HG03342 (cell line): ENCODE results near the gene OR1Q1.
"Not testable (repeated sequence)": the region's sequence is repeated elsewhere in the genome, so short reads cannot be mapped to it uniquely, and the experiment has no call there.

Source experiments
- ATAC-seq: cut with Tn5 transposase; IDR thresholded peaks from one replicate; pipeline ENCODE4 v1.9.1; 2021; ENCODE audit warnings: mild to moderate bottlenecking, moderate library complexity; ENCODE audit not compliant: unreplicated experiment

The OR1Q1 gene, protein sequence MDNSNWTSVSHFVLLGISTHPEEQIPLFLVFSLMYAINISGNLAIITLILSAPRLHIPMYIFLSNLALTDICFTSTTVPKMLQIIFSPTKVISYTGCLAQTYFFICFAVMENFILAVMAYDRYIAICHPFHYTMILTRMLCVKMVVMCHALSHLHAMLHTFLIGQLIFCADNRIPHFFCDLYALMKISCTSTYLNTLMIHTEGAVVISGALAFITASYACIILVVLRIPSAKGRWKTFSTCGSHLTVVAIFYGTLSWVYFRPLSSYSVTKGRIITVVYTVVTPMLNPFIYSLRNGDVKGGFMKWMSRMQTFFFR

GRCh38 chr9:122614362-122614761, at the start of gene OR1Q1:
TSS of gene OR1Q1 (plus strand) at chr9:122614738. CDS start at chr9:122614738, 0 bp downstream.
- ATAC-seq, result no peak

DNA sequence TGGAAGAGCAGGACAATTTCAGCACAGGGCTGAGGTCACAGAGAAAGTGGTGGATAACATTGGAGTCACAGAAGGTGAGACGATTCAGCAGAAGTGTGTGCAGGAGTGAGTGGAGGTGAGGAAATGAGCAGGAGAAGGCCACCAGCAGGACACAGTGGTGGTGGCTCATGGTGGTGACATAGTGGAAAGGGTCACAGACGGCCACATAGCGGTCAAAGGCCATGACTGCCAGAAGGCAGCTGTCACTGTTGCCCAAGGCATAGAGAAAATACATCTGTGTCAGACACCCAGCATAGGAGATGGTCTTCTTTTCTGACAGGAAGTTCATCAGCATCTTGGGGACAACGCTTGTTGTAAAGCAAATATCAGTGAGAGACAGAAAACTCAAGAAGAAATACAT, 46.6 kb upstream of the OR1Q1 start:
- ATAC-seq, result no peak

GRCh38 chr9:122572456-122572855, 42.1 kb upstream of the OR1Q1 start:
- no peak for ATAC-seq

DNA sequence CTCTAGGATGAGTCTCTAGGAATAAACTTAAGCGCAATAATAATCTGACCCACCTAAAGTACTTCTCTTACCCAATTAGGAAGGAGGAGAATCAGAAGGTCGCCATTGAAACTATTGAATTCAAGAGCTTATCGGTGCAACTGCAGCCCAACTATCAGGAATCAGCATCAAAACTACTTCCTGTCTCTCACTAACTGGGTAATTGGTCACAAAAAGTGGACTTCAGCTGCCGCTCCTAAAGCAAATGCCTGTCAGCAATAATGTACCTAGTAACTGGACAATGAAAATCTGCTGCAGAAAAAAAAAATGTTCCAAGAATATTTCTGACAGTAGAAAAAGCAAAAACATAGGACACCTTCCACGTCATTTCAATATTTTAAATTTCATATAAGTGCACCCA, 34.7 kb upstream of the OR1Q1 start:
- ATAC-seq, result no peak

DNA sequence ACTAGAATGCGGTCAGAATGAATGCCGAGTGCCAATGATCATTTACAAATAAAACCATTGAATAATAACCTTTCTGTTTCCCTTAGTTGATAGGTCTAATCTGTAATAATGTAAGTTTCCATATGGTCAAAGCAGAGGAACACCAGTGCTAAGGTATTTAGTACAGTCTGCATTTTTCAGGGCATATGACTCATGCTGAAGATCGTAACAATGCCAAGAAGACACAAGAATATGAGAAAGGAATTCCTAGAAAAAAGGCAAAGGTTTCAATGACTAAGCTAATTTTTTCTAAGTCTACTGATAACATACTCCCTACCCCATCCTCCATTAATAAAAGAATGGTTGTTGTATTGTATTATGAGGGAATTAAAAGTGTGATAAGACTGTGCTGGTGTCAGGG, 34.2 kb upstream of the OR1Q1 start:
- no peak for ATAC-seq

GRCh38 chr9:122583284-122583683, 31.3 kb upstream of the OR1Q1 start, which contains the start of gene OR1L8:
TSS of gene OR1L8 (minus strand) at chr9:122583384. CDS start at chr9:122568477, 14,907 bp downstream.
- not testable (repeated sequence) for ATAC-seq

DNA sequence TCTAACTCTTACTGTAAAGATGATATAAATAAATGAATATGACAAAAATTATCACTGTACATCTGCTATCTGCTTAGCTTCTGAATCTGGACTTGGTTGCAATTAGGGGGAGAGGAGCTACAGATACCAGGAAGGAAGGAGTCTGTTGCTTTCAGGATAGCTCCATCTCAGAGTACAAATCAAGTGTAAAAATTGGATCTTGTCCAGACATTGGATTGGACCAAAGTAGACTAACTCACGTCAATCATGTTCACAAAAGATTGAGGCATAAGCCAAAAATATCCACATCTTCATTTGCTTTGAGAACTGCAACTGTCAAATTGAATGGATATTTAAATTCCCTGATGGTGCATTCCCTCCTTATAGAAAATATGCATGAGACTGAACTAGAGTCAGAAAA, 8.8 kb upstream of the OR1Q1 start:
- ATAC-seq, result no peak

- ATAC-seq, result no peak
These were observed 8.0 kb upstream of the OR1Q1 start for GRCh38 chr9:122606587-122606986.

- no peak for ATAC-seq
These were observed 4.7 kb upstream of the OR1Q1 start for GRCh38 chr9:122609804-122610203.

- no peak for ATAC-seq
These were observed 5.5 kb downstream of the OR1Q1 start for GRCh38 chr9:122619996-122620395.

- ATAC-seq, result no peak
These were observed 27.7 kb downstream of the OR1Q1 start for GRCh38 chr9:122642226-122642625.

GRCh38 chr9:122656378-122656777, 41.8 kb downstream of the OR1Q1 start:
- ATAC-seq, result no peak

- ATAC-seq, result no peak
These were observed 43.0 kb downstream of the OR1Q1 start, which contains the start of gene OR1B1 for GRCh38 chr9:122657527-122657926. TSS of gene OR1B1 (minus strand) at chr9:122657627.

- no peak for ATAC-seq
These were observed 46.9 kb downstream of the OR1Q1 start, which contains the start of gene OR1L1 for GRCh38 chr9:122661416-122661815. TSS of gene OR1L1 (plus strand) at chr9:122661716. CDS start at chr9:122661716, 0 bp downstream.
